Esophagus muscularis mucosa (tissue), 4 donors: ENCODE measurements around the gene DGUOK.

Experiments used
- EP300 ChIP-seq: sonication (generic); formaldehyde crosslinking; IDR thresholded peaks from one replicate; pipeline ENCODE4 v1.6.1; 2017; ENCODE audit warnings: antibody characterized with exemption
- POLR2A ChIP-seq: fragments of 450-650 bp; IDR thresholded peaks from one replicate; pipeline ENCODE4 v1.6.1; 2017; ENCODE audit warnings: antibody characterized with exemption, moderate library complexity, mild to moderate bottlenecking, low read depth
- POLR2AphosphoS5 ChIP-seq, 2 donors: sonication (generic); formaldehyde crosslinking; IDR thresholded peaks; one replicate each; pipeline ENCODE4 v1.6.1; 2017; ENCODE audit warnings: antibody characterized with exemption in 2 of 2
- TF ChIP-seq, protein P1 (sequence below), 3 experiments: fragments of 200-600 bp in 2 of 3; fragments of 450-650 bp in 1 of 3; sonication (generic) in 2 of 3; IDR thresholded peaks; one replicate each; pipeline ENCODE4 v1.5.1; 2017 to 2019; ENCODE audit warnings: antibody characterized with exemption in 3 of 3, mild to moderate bottlenecking in 2 of 3, moderate library complexity in 1 of 3

DNA sequence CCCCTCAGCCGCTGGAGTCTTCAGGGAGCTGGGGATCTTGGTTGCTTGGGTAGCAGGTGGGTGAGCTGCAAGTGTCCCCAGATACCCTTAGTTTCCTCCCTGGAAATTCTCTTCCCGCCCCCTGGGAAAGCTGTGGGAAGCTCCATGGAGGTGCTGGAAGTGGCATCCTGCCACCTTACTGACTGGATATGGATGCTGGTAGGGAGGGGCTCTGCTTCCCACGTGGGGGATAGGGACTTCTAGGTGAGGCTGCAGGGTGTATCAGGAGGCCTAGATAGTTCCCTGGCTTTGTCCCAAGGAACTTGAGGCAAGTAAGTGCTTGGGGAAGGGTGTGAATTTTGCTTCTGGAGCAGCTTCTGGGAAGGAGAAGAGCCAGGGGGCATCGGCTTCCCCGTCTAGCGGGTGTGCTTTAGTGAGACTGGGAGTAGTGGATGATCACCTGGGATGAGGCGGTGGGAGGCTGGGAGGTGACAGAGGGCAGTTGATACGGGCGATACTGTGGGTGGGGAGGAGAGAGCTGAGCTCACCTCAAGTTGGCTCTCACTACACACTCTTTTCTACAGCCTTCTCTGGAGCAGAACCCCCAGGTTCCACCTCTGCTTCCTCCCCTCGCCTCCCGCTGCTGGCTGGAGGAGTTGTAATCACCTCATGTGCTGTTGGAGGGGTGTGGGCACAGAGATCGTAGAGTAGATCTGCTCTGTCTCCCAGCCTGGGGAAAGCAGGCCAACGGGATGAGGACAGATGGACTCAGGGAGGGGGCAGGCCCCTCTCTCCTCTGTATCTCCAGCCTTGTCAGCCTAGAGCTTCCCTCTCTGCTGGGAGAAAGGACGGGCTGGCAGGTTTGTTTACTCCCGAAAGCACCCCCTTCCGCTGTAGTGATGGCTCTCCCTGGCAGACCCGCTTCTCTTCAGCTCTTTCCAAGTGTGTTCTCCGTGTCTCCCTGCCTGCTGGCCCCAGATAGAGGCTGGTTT, 77.8 kb downstream of the DGUOK start:
- TF ChIP-seq, protein P1, sequence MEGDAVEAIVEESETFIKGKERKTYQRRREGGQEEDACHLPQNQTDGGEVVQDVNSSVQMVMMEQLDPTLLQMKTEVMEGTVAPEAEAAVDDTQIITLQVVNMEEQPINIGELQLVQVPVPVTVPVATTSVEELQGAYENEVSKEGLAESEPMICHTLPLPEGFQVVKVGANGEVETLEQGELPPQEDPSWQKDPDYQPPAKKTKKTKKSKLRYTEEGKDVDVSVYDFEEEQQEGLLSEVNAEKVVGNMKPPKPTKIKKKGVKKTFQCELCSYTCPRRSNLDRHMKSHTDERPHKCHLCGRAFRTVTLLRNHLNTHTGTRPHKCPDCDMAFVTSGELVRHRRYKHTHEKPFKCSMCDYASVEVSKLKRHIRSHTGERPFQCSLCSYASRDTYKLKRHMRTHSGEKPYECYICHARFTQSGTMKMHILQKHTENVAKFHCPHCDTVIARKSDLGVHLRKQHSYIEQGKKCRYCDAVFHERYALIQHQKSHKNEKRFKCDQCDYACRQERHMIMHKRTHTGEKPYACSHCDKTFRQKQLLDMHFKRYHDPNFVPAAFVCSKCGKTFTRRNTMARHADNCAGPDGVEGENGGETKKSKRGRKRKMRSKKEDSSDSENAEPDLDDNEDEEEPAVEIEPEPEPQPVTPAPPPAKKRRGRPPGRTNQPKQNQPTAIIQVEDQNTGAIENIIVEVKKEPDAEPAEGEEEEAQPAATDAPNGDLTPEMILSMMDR (IDR thresholded peaks at IDR 0.05), result no peak
- TF ChIP-seq POLR2AphosphoS5 (IDR thresholded peaks at IDR 0.05) (no peak), EP300 (no peak), POLR2A (no peak)
